8988T (cell line): ENCODE data around the gene NAA20.
A peak's percentile ranks its signal among the peaks of the same experiment; 100 is the strongest.

Source experiments
- DNase-seq: peaks from one replicate; pipeline ENCODE4 v3.0.0; 2011

Gene NAA20

GRCh38 chr20:20017001-20017843 is at the start of gene NAA20:
Gene NAA20 (plus strand): TSS chr20:20017362. CDS start chr20:20017397, 35 bp downstream.
- DNase-seq = peak; percentile 84

- no peak for DNase-seq
Observed at GRCh38 chr20:19967445-19967844, 49.7 kb upstream of the NAA20 start.

GRCh38 chr20:19968028-19968427 is 49.1 kb upstream of the NAA20 start:
- no peak for DNase-seq

GRCh38 chr20:19968466-19969073 is 48.6 kb upstream of the NAA20 start:
- DNase-seq = no peak

- no peak for DNase-seq
Observed at GRCh38 chr20:19969106-19969505, 48.1 kb upstream of the NAA20 start.

- no peak for DNase-seq
Observed at GRCh38 chr20:19969507-19970255, 47.5 kb upstream of the NAA20 start.

GRCh38 chr20:19970256-19970765 is 46.9 kb upstream of the NAA20 start:
- no peak for DNase-seq

GRCh38 chr20:19971116-19971515 is 46.0 kb upstream of the NAA20 start:
- no peak for DNase-seq

- no peak for DNase-seq
Observed at GRCh38 chr20:19973961-19974629, 43.1 kb upstream of the NAA20 start.

GRCh38 chr20:19974630-19975435 is 42.3 kb upstream of the NAA20 start:
- DNase-seq = peak; percentile 63

GRCh38 chr20:19975436-19975799 is 41.7 kb upstream of the NAA20 start:
- no peak for DNase-seq

- DNase-seq = no peak
Observed at GRCh38 chr20:19975901-19976300, 41.3 kb upstream of the NAA20 start.

GRCh38 chr20:19976595-19977372 is 40.4 kb upstream of the NAA20 start:
- no peak for DNase-seq

- no peak for DNase-seq
Observed at GRCh38 chr20:19977373-19977770, 39.8 kb upstream of the NAA20 start.

- no peak for DNase-seq
Observed at GRCh38 chr20:19978511-19979210, 38.5 kb upstream of the NAA20 start.

GRCh38 chr20:19981031-19981451 is 36.1 kb upstream of the NAA20 start:
- DNase-seq = no peak

GRCh38 chr20:19986419-19986818 is 30.7 kb upstream of the NAA20 start:
- DNase-seq = no peak

GRCh38 chr20:19987046-19987445 is 30.1 kb upstream of the NAA20 start:
- no peak for DNase-seq

GRCh38 chr20:19990850-19991249 is 26.3 kb upstream of the NAA20 start:
- DNase-seq = no peak

- DNase-seq = no peak
Observed at GRCh38 chr20:19991308-19991707, 25.9 kb upstream of the NAA20 start.

- DNase-seq = no peak
Observed at GRCh38 chr20:19991854-19992253, 25.3 kb upstream of the NAA20 start.
